Measurements from ENCODE around the gene SLC6A6.

GRCh38 chr3:14452740-14453710 is 50.6 kb downstream of the SLC6A6 start:
- TF ChIP-seq, protein P1, sequence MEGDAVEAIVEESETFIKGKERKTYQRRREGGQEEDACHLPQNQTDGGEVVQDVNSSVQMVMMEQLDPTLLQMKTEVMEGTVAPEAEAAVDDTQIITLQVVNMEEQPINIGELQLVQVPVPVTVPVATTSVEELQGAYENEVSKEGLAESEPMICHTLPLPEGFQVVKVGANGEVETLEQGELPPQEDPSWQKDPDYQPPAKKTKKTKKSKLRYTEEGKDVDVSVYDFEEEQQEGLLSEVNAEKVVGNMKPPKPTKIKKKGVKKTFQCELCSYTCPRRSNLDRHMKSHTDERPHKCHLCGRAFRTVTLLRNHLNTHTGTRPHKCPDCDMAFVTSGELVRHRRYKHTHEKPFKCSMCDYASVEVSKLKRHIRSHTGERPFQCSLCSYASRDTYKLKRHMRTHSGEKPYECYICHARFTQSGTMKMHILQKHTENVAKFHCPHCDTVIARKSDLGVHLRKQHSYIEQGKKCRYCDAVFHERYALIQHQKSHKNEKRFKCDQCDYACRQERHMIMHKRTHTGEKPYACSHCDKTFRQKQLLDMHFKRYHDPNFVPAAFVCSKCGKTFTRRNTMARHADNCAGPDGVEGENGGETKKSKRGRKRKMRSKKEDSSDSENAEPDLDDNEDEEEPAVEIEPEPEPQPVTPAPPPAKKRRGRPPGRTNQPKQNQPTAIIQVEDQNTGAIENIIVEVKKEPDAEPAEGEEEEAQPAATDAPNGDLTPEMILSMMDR (conservative IDR thresholded peaks at IDR 0.05 in 1 of 2, IDR thresholded peaks at IDR 0.05 in 1 of 2; ENCODE audit: low read depth in 1 of 2, low read length in 2 of 2), result peak in 1 of 2 donors; percentile 25
- no peak for TF ChIP-seq EZH2 (IDR thresholded peaks at IDR 0.05; ENCODE audit: low read length, missing control alignments)
